Measurements from ENCODE around the gene ESRRB. TPM values are rescaled to one million over a fixed set of nuclear protein-coding genes. Genes with fewer than 3 reads are reported as not detected.

The ESRRB gene
- 0.37 TPM in 1 of 2 replicates, not detected in the other for total RNA-seq

GRCh38 chr14:76375947-76376404 is at the start of gene ESRRB:
Gene ESRRB (plus strand): TSS chr14:76376137. CDS start chr14:76376402, 265 bp downstream.

Other genes with a start within 250 kb of the ESRRB start
- gene GPATCH2L, start 224.2 kb upstream of the ESRRB start, total RNA-seq: 30.1 and 42.8 TPM in 2 replicates